HG03439 (cell line): ENCODE measurements around the gene KCNB1.

Experiments used
- ATAC-seq: cut with Tn5 transposase; IDR thresholded peaks from one replicate; pipeline ENCODE4 v1.9.1; 2021; ENCODE audit warnings: mild to moderate bottlenecking, moderate library complexity; ENCODE audit not compliant: unreplicated experiment

Gene KCNB1

GRCh38 chr20:49471397-49471796 is 11.1 kb downstream of the KCNB1 start:
- no peak for ATAC-seq

- ATAC-seq = no peak
Measured at GRCh38 chr20:49470922-49471321, 11.5 kb downstream of the KCNB1 start.

DNA sequence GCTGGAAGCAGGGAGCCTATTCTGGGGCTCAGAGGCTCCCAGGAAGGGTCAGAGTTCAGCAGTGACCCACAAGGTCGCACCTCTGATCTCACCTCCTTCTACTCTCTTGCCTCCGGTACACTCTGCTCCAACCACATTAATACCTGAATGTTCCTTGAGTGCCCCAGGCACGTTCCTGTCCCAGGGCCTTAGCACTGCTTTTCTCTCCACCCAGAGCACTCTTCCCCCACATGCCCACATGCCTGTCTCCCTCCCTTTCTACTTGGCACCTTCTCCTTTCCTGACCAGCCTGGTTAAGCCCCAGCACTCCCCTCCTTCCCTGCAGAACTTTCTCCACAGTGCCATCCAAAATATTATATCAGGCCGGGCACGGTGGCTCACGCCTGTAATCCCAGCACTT is 13.4 kb downstream of the KCNB1 start:
- ATAC-seq = no peak

GRCh38 chr20:49468412-49468811 is 14.1 kb downstream of the KCNB1 start:
- no peak for ATAC-seq

DNA sequence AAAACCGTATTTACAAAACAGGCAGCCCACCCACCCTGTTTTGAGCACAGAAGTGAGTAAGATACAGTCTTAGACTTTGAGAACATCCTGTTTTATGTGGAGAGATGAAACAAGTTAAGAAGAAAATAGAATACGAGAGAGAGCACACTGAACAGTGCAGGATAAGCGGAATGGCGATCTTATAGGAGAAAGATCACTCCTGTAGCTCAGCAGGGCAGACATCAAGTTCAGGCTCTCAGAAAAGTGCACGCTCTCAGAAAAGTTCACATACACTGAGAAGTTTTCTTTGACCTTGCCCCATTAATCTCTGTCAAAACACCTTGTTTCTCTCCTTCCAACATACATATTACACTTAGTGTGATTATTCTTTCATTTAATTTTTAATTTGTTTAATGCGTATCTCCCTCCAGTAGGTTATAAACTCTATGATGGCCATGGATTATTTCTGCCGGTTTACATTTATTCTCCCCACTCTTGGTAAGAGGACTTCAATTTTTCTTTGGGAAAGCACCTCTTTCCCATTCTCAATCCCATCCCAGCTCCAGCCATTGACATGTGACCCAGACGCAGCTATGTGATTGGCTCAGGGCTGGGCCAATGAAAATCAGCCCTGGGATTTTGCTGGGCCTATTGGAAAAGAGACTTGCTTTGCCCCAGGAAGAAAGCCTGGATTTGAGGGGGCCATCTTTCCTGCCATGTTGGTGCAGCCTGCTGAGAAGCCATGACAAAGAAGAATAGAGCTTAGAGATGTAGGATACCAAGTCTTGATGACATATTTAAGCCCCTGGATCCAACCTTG is 16.2 kb downstream of the KCNB1 start:
- ATAC-seq = no peak

GRCh38 chr20:49464556-49464955 is 17.9 kb downstream of the KCNB1 start:
- no peak for ATAC-seq

DNA sequence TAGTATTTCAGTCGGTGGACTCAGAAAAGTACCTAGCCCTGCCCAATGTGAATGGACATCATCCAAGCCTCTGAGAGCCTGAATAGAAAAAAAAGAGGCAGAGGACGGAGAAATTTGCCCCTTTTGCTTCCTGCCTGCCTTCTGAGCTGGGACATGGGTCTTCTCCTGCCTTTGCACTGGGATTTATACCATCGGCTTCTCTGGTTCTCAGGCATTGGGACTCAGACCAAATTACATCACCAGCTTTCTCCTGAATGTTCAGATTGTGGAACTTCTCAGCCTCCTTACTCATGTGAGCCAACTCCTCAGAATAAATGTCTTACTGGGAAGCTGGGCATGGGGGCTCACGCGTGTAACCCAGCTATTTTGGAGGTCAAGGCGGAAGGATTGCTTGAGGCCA is 19.8 kb downstream of the KCNB1 start:
- no peak for ATAC-seq

GRCh38 chr20:49461894-49462620 is 20.4 kb downstream of the KCNB1 start:
- ATAC-seq = no peak

DNA sequence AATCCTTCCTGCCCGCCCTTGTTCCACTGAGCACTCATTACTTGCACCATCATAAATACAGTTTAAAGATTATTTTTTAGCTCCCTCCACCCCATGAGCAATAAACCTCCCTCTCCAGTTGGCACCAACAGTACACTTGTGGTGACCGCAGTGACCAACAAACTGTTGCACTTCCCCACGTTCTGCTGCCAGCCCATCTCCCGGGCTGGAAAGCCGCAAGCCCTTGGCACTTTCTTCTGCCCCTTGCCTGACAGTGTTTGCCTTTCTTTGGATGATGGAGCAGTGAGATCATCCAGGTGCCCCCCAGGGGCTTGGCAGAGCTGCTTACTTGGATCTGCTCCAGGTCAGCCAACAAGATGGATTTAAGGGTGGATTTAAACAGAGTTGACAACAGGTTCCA is 21.6 kb downstream of the KCNB1 start:
- no peak for ATAC-seq

DNA sequence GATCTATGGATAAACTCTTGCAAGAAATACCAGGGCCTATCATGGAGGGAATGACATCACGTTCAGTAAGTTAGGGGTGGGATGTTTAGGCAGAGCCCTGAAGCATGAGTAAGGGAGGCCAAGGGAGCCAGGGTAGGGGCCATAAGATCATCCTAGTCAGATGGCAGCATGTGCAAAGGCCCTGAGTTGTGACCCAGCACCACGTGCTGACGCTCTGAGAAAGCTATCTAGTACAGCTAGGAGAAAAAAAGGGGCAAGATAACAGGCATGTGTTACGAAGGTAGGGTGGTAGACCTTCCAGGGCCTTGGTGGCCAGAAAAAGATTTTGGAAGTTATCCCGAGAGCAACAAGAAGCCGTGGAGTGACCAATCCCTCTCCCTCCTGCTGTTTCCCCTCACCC is 22.3 kb downstream of the KCNB1 start:
- ATAC-seq = no peak

DNA sequence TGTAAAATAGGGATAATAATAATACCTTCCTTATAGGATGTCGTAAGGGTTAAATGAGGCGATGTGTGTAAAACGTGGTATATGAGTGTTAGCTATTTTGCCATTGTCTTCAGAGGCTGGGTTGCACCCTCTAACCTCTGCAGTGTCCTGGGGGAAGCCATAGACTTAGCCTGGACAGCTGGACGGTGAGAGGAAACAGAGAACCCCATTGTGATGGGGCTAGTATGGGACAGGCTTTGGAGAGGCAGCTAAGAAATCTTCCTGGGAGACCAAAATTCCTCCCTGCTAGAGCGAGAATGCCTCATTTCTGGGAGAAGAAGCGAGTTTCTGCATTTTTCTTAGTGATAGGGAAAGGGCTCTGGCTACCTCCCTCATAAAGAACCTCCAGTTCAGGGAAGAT is 22.8 kb downstream of the KCNB1 start:
- no peak for ATAC-seq

- ATAC-seq = no peak
Measured at GRCh38 chr20:49457444-49457843, 25.0 kb downstream of the KCNB1 start.

GRCh38 chr20:49456646-49457045 is 25.8 kb downstream of the KCNB1 start:
- ATAC-seq = no peak

DNA sequence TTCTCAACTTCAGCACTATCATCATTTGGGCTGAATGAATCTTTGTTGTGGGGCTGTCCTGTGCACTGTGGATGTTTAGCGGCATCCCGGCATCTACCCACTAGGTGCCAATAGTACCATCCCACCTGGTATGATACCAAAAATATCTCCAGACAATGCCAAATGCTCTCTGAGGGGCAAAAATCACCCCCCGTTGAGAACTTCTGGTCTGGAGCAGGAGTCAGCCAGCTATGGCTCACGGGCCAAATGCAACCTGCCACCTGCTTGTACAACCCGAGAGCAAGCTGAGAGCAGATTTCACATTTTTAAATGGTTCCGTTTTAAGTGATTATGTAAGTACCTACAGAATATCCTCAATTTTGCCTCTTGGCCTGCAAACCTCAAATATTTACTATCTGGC is 26.8 kb downstream of the KCNB1 start:
- no peak for ATAC-seq

GRCh38 chr20:49452011-49452482 is 30.4 kb downstream of the KCNB1 start:
- no peak for ATAC-seq

- ATAC-seq = no peak
Measured at GRCh38 chr20:49450281-49450721, 32.2 kb downstream of the KCNB1 start.

- ATAC-seq = no peak
Measured at GRCh38 chr20:49448917-49449316, 33.6 kb downstream of the KCNB1 start.

- ATAC-seq = no peak
Measured at GRCh38 chr20:49447946-49448809, 34.3 kb downstream of the KCNB1 start.

GRCh38 chr20:49447364-49447763 is 35.1 kb downstream of the KCNB1 start:
- ATAC-seq = no peak

DNA sequence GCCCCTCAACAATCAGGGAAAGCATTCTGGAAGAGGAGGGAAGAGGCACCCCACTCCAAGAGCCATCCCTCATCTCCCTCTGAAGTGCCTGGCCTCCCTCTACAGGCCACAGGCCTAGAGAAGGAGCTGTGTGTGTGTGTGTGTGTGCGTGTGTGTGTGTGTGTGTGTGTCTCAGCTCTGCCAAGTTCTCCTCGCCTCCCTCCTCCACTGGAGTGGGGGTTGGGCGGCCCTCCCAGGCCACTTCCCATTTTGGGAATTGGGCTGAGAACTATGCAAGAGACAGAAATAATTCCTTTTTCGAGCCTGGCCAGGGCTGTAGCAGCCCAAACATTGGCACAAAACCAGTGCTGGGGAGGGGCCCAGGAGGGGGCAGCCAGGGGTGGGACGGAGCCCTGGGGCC is 35.7 kb downstream of the KCNB1 start:
- ATAC-seq = no peak

GRCh38 chr20:49446080-49446479 is 36.4 kb downstream of the KCNB1 start:
- no peak for ATAC-seq
